Neural progenitor cell (in vitro differentiated cells): ENCODE measurements around the gene SLC25A11. TPM values are rescaled to one million over a fixed set of nuclear protein-coding genes. Genes with fewer than 3 reads are reported as not detected.

Source experiments
- DNase-seq: peaks from one replicate; pipeline ENCODE4 v3.0.0-alpha.2; 2016; ENCODE audit warnings: low spot score
- H2AFZ ChIP-seq: fragments of 200-600 bp; sonication (generic); replicated peaks from 2 replicates; pipeline ENCODE4 v1.6.1; 2016; ENCODE audit warnings: antibody characterized with exemption
- H3F3A ChIP-seq: fragments of 200-600 bp; sonication (generic); 2 replicates; pipeline ENCODE4 v1.6.1; 2016; ENCODE audit warnings: antibody characterized with exemption, low read depth
- H3K27ac ChIP-seq: fragments of 200-600 bp; sonication (generic); 2 replicates; pipeline ENCODE4 v1.5.1; 2016; ENCODE audit warnings: mild to moderate bottlenecking
- H3K27me3 ChIP-seq: fragments of 200-600 bp; sonication (generic); 2 replicates; pipeline ENCODE4 v1.6.1; 2016; ENCODE audit warnings: mild to moderate bottlenecking, moderate library complexity
- H3K36me3 ChIP-seq: fragments of 200-600 bp; sonication (generic); 2 replicates; pipeline ENCODE4 v1.5.1; 2016
- H3K4me1 ChIP-seq: fragments of 200-600 bp; sonication (generic); 2 replicates; pipeline ENCODE4 v1.6.1; 2016; ENCODE audit warnings: mixed run types
- H3K4me2 ChIP-seq: fragments of 200-600 bp; sonication (generic); 2 replicates; pipeline ENCODE4 v1.6.1; 2016
- H3K4me3 ChIP-seq: fragments of 200-600 bp; sonication (generic); 2 replicates; pipeline ENCODE4 v1.5.1; 2016
- H3K79me2 ChIP-seq: fragments of 200-600 bp; sonication (generic); 2 replicates; pipeline ENCODE4 v1.6.1; 2016; ENCODE audit warnings: low read depth
- H3K9ac ChIP-seq: fragments of 200-600 bp; sonication (generic); 2 replicates; pipeline ENCODE4 v1.6.1; 2016
- H3K9me3 ChIP-seq: fragments of 200-600 bp; sonication (generic); 2 replicates; pipeline ENCODE4 v1.5.1; 2016; ENCODE audit warnings: low read depth
- H4K20me1 ChIP-seq: fragments of 200-600 bp; sonication (generic); 2 replicates; pipeline ENCODE4 v1.6.1; 2016; ENCODE audit warnings: low read depth
- H3K27ac Mint-ChIP-seq: 3 replicates; pipeline ENCODE4 v1.8.0; 2021; ENCODE audit warnings: mixed read lengths
- H3K27me3 Mint-ChIP-seq: 2 replicates; pipeline ENCODE4 v1.8.0; 2022; ENCODE audit warnings: low read depth, mild to moderate bottlenecking, inconsistent platforms, moderate library complexity, mixed read lengths; ENCODE audit not compliant: insufficient read depth
- H3K36me3 Mint-ChIP-seq: 3 replicates; pipeline ENCODE4 v1.8.0; 2021; ENCODE audit warnings: mixed read lengths
- H3K4me1 Mint-ChIP-seq: 3 replicates; pipeline ENCODE4 v1.8.0; 2021; ENCODE audit warnings: mixed read lengths
- H3K4me3 Mint-ChIP-seq: 3 replicates; pipeline ENCODE4 v1.8.0; 2021; ENCODE audit warnings: mild to moderate bottlenecking, moderate library complexity, mixed read lengths
- H3K9me3 Mint-ChIP-seq: 3 replicates; pipeline ENCODE4 v1.8.0; 2020; ENCODE audit warnings: mixed read lengths
- CTCF ChIP-seq: fragments of 200-600 bp; sonication (generic); IDR thresholded peaks from 2 replicates; pipeline ENCODE4 v1.5.1; 2017; ENCODE audit warnings: antibody characterized with exemption, mild to moderate bottlenecking
- EZH2 ChIP-seq: fragments of 200-600 bp; sonication (generic); IDR thresholded peaks from 2 replicates; pipeline ENCODE4 v1.6.1; 2017; ENCODE audit warnings: antibody characterized with exemption, mild to moderate bottlenecking, moderate library complexity
- EZH2phosphoT487 ChIP-seq: fragments of 200-600 bp; sonication (generic); IDR thresholded peaks from 2 replicates; pipeline ENCODE4 v1.6.1; 2017; ENCODE audit warnings: antibody characterized with exemption
- total RNA-seq: library from RNA; depleted of rRNA; stranded (reverse); fragments of >200 nt; gene quantifications from 2 replicates; pipeline ENCODE4 v1.2.3, GENCODE V29; 2015; ENCODE audit warnings: low replicate concordance

The SLC25A11 gene
- total RNA-seq, 1 donor from 2014 or later: 35.3 TPM

GRCh38 chr17:4986403-4986802 is 46.6 kb upstream of the SLC25A11 start:
- Mint-ChIP-seq H3K9me3 (no peaks in the 10 kb centered on the region), H3K36me3 (no peaks in the 10 kb centered on the region), H3K4me1 (peaks cover 25% of the 10 kb centered on the region), H3K4me3 (peak overlapping the region; percentile 86), H3K27ac (no peak overlapping the region), H3K27me3 (peaks cover 17% of the 10 kb centered on the region)
- Histone ChIP-seq H3K4me1 (peaks cover 6% of the 10 kb centered on the region), H3K79me2 (no peaks in the 10 kb centered on the region), H3F3A (peaks cover 18% of the 10 kb centered on the region), H3K9ac (no peak overlapping the region), H3K4me3 (peak overlapping the region; percentile 69), H3K4me2 (peak overlapping the region; percentile 94), H3K36me3 (no peaks in the 10 kb centered on the region), H3K27me3 (peaks cover 42% of the 10 kb centered on the region), H4K20me1 (no peaks in the 10 kb centered on the region), H3K9me3 (no peaks in the 10 kb centered on the region), H3K27ac (no peak overlapping the region), H2AFZ (no peak overlapping the region)
- TF ChIP-seq CTCF (no peak), EZH2 (no peak), EZH2phosphoT487 (no peak)
- DNase-seq: no peak

GRCh38 chr17:4982305-4982704 is 42.5 kb upstream of the SLC25A11 start:
- Histone ChIP-seq H3K36me3 (no peaks in the 10 kb centered on the region), H3K9me3 (no peaks in the 10 kb centered on the region), H2AFZ (no peak overlapping the region), H3K4me3 (no peak overlapping the region), H3K4me2 (no peak overlapping the region), H4K20me1 (no peaks in the 10 kb centered on the region), H3K27me3 (peaks cover 34% of the 10 kb centered on the region), H3K4me1 (peaks cover 4% of the 10 kb centered on the region), H3F3A (peaks cover 12% of the 10 kb centered on the region), H3K79me2 (no peaks in the 10 kb centered on the region), H3K27ac (no peak overlapping the region), H3K9ac (no peak overlapping the region)
- H3K27me3 Mint-ChIP-seq: peaks cover 15% of the 10 kb centered on the region
- no peak overlapping the region for H3K27ac Mint-ChIP-seq
- TF ChIP-seq EZH2phosphoT487 (no peak), CTCF (no peak), EZH2 (no peak)
- H3K9me3 Mint-ChIP-seq: no peaks in the 10 kb centered on the region
- peaks cover 4% of the 10 kb centered on the region for H3K36me3 Mint-ChIP-seq
- H3K4me1 Mint-ChIP-seq: peaks cover 17% of the 10 kb centered on the region
- no peak for DNase-seq
- no peak overlapping the region for H3K4me3 Mint-ChIP-seq

- Mint-ChIP-seq H3K27ac (peak overlapping the region; percentile 58), H3K4me3 (no peak overlapping the region)
- peak; percentile 85 for DNase-seq
Measured at GRCh38 chr17:4980644-4981216, 40.9 kb upstream of the SLC25A11 start.

More at GRCh38 chr17:4980644-4981216, 40.9 kb upstream of the SLC25A11 start:
- Histone ChIP-seq H3K36me3 (no peaks in the 10 kb centered on the region), H3K4me1 (peaks cover 4% of the 10 kb centered on the region), H3K9me3 (no peaks in the 10 kb centered on the region), H3K9ac (no peak overlapping the region), H3K79me2 (no peaks in the 10 kb centered on the region), H4K20me1 (no peaks in the 10 kb centered on the region), H3K4me3 (no peak overlapping the region), H2AFZ (peak overlapping the region; percentile 71), H3F3A (no peaks in the 10 kb centered on the region), H3K4me2 (no peak overlapping the region), H3K27ac (no peak overlapping the region), H3K27me3 (peaks cover 34% of the 10 kb centered on the region)
- Mint-ChIP-seq H3K27me3 (peaks cover 13% of the 10 kb centered on the region), H3K36me3 (peaks cover 4% of the 10 kb centered on the region), H3K4me1 (peaks cover 8% of the 10 kb centered on the region), H3K9me3 (no peaks in the 10 kb centered on the region)
- TF ChIP-seq CTCF (peak; percentile 76), EZH2phosphoT487 (no peak)
